SK-N-SH (cell line): Measurements from ENCODE around the gene SCYL1. TPM values are rescaled to one million over a fixed set of nuclear protein-coding genes. Genes with fewer than 3 reads are reported as not detected.

Source experiments
- CTCF ChIA-PET: fragments of 300-600, 350-600 bp; formaldehyde crosslinking; extraction: SDS; loops from one replicate; lab custom pipeline; 2021; lab: Yijun Ruan, JAX
- POLR2A ChIA-PET: fragments of 350-600 bp; sonication (Branson Sonifier 250); formaldehyde crosslinking; extraction: SDS; loops from one replicate; lab custom pipeline; 2020; ENCODE audit warnings: antibody characterized with exemption, inconsistent platforms; lab: Yijun Ruan, JAX
- DNase-seq: peaks from one replicate; pipeline ENCODE4 v3.0.0; 2012
- H2AFZ ChIP-seq: fragments of 200-600 bp; sonication (generic); 2 replicates; pipeline ENCODE4 v1.8.1; 2016; ENCODE audit warnings: antibody characterized with exemption, mild to moderate bottlenecking, low read depth
- H3F3A ChIP-seq: fragments of 200-600 bp; sonication (generic); replicated peaks from 2 replicates; pipeline ENCODE3; 2016; ENCODE audit warnings: antibody characterized with exemption, mild to moderate bottlenecking; ENCODE audit not compliant: insufficient read depth
- H3K27ac ChIP-seq, 2 experiments: fragments of 200-500 bp in 1 of 2; fragments of 200-600 bp in 1 of 2; sonication (Bioruptor generic) in 1 of 2; sonication (generic), shearing (Covaris generic) in 1 of 2; 2 replicates each; pipeline versions ENCODE4 v1.5.1 to v1.6.1; 2014 to 2016; ENCODE audit warnings: low read depth in 2 of 2, inconsistent platforms in 1 of 2, low read length in 1 of 2, mild to moderate bottlenecking in 1 of 2, mixed read lengths in 1 of 2
- H3K27me3 ChIP-seq: fragments of 200-600 bp; sonication (generic), shearing (Covaris generic); 2 replicates; pipeline ENCODE4 v1.6.1; 2016; ENCODE audit warnings: mixed run types; ENCODE audit not compliant: insufficient read depth
- H3K36me3 ChIP-seq, 2 experiments: fragments of 200-500 bp in 1 of 2; fragments of 200-600 bp in 1 of 2; sonication (Bioruptor generic) in 1 of 2; sonication (generic) in 1 of 2; replicated peaks in 1 of 2; 2 replicates each; pipeline versions ENCODE3 to v1.5.1; 2014 to 2016; ENCODE audit warnings: low read length in 1 of 2, mild to moderate bottlenecking in 1 of 2; ENCODE audit not compliant: insufficient read depth in 2 of 2, control insufficient read depth in 1 of 2
- H3K4me1 ChIP-seq, 2 experiments: fragments of 200-500 bp in 1 of 2; fragments of 200-600 bp in 1 of 2; sonication (Bioruptor generic) in 1 of 2; sonication (generic), shearing (Covaris generic) in 1 of 2; 2 replicates each; pipeline versions ENCODE4 v1.5.1 to v1.6.1; 2014 to 2016; ENCODE audit warnings: low read depth in 1 of 2, low read length in 1 of 2, mixed run types in 1 of 2; ENCODE audit not compliant: insufficient read depth in 2 of 2, control insufficient read depth in 1 of 2
- H3K4me2 ChIP-seq: fragments of 200-600 bp; sonication (generic), shearing (Covaris generic); 2 replicates; pipeline ENCODE4 v1.6.1; 2017; ENCODE audit warnings: mixed run types
- H3K4me3 ChIP-seq, 2 experiments: fragments of 200-500 bp in 1 of 2; fragments of 200-600 bp in 1 of 2; sonication (Bioruptor generic) in 1 of 2; sonication (generic), shearing (Covaris generic) in 1 of 2; 2 replicates each; pipeline versions ENCODE4 v1.5.1 to v1.8.1; 2014 to 2016; ENCODE audit warnings: low read depth in 2 of 2, inconsistent platforms in 1 of 2, low read length in 1 of 2, mild to moderate bottlenecking in 1 of 2, mixed read lengths in 1 of 2, moderate library complexity in 1 of 2
- H3K79me2 ChIP-seq: fragments of 200-600 bp; sonication (generic); 2 replicates; pipeline ENCODE4 v1.8.1; 2017; ENCODE audit warnings: mild to moderate bottlenecking; ENCODE audit not compliant: insufficient read depth
- H3K9ac ChIP-seq: fragments of 200-600 bp; sonication (generic); 2 replicates; pipeline ENCODE4 v1.6.1; 2017; ENCODE audit warnings: mixed run types
- H3K9me2 ChIP-seq: fragments of 200-600 bp; sonication (generic); 2 replicates; pipeline ENCODE4 v1.6.1; 2017; ENCODE audit warnings: mixed run types
- H3K9me3 ChIP-seq: fragments of 200-600 bp; sonication (generic); 2 replicates; pipeline ENCODE4 v1.6.1; 2017; ENCODE audit warnings: mixed run types, mild to moderate bottlenecking, moderate library complexity
- H4K20me1 ChIP-seq: fragments of 200-600 bp; sonication (generic); 2 replicates; pipeline ENCODE4 v1.6.1; 2017; ENCODE audit warnings: mild to moderate bottlenecking, mixed run types; ENCODE audit not compliant: insufficient read depth
- CHD2 ChIP-seq: fragments of 150-350 bp; IDR thresholded peaks from 2 replicates; pipeline ENCODE4 v1.6.1; 2018; ENCODE audit warnings: low read length; ENCODE audit not compliant: partially characterized antibody
- EP300 ChIP-seq, 2 experiments: IDR thresholded peaks; 2 replicates each; pipeline versions ENCODE4 v1.4.0 to v1.6.1; 2012; ENCODE audit warnings: borderline replicate concordance in 1 of 2, low read depth in 1 of 2, low read length in 1 of 2
- JUND ChIP-seq: IDR thresholded peaks from 2 replicates; pipeline ENCODE4 v1.4.0; 2012
- RAD21 ChIP-seq: IDR thresholded peaks from 2 replicates; pipeline ENCODE4 v1.6.1; 2012; ENCODE audit warnings: mild to moderate bottlenecking, low read length
- RXRA ChIP-seq: IDR thresholded peaks from 2 replicates; pipeline ENCODE4 v1.4.0; 2012; ENCODE audit warnings: low read depth, mild to moderate bottlenecking, borderline replicate concordance
- TAF1 ChIP-seq: IDR thresholded peaks from 2 replicates; pipeline ENCODE4 v1.6.1; 2012; ENCODE audit warnings: low read depth, mild to moderate bottlenecking, low read length, moderate library complexity, borderline replicate concordance
- TCF12 ChIP-seq: IDR thresholded peaks from 2 replicates; pipeline ENCODE4 v1.4.0; 2012
- WGBS: methylation state at CpG from one replicate; pipeline ENCODE4 v1.1.6; 2017; ENCODE audit warnings: low lambda C conversion rate; 5-methylcytosine and 5-hydroxymethylcytosine counted together
- polyA plus RNA-seq, 3 experiments: library from polyadenylated mRNA; depleted of rRNA; stranded (reverse); fragments of >200 nt; gene quantifications; 2 replicates each; pipeline ENCODE4 v1.2.3, GENCODE V29; 2012
- TF ChIP-seq, protein P1 (sequence below): fragments of 200-600 bp; sonication (generic); IDR thresholded peaks from 2 replicates; pipeline ENCODE4 v1.6.1; 2017; ENCODE audit warnings: antibody characterized with exemption, mild to moderate bottlenecking, moderate library complexity
- TF ChIP-seq, protein P2 (sequence below): IDR thresholded peaks from 2 replicates; pipeline ENCODE4 v1.4.0; 2012; ENCODE audit warnings: low read depth, borderline replicate concordance
- TF ChIP-seq, protein P3 (sequence below): IDR thresholded peaks from 2 replicates; pipeline ENCODE4 v1.6.1; 2012; ENCODE audit warnings: mild to moderate bottlenecking, low read depth, low read length, moderate library complexity
- TF ChIP-seq, protein P4 (sequence below): fragments of 150-350 bp; IDR thresholded peaks from 2 replicates; pipeline ENCODE4 v1.6.1; 2017; ENCODE audit warnings: antibody characterized with exemption, low read length, low read depth, borderline replicate concordance

SCYL1 gene
- polyA plus RNA-seq, 1 of the 3 experiments (the other 2 are of a cell fraction): 79.9 TPM

DNA sequence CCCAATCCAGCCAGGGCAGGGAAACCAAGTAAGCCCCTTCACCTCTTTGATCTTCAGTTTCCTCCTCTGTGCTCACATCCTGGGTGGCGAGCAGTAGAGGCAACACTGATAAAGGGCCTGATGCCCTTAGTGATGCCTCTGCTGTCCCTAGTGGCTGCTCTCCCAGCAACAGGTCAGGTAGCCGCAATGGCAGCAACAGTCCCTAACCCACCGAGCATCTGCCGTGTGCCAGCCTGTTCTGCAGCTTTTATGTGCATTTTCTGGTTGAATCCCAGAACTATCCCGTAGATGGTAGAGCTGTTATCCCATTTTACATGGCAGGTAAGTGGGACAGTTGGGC is 5.2 kb downstream of the SCYL1 start:
- Histone ChIP-seq H3K4me1 (peaks cover 5 to 11% of the 10 kb centered on the region in 2 experiments; a peak in 3 of 4 replicates), H3K27ac (no peak overlapping the region), H2AFZ (no peak overlapping the region), H3K79me2 (peaks cover 28% of the 10 kb centered on the region), H3K9me3 (no peaks in the 10 kb centered on the region), H3K9me2 (no peaks in the 10 kb centered on the region), H3F3A (peaks cover 24% of the 10 kb centered on the region), H3K4me3 (no peak overlapping the region), H4K20me1 (peaks cover 13% of the 10 kb centered on the region; the same call in 1 of the 2 replicates), H3K27me3 (no peaks in the 10 kb centered on the region), H3K36me3 (peaks cover 20 to 45% of the 10 kb centered on the region in 2 experiments), H3K4me2 (no peak overlapping the region), H3K9ac (no peak overlapping the region)
- DNase-seq: peak; percentile 34
- TF ChIP-seq, protein P1, sequence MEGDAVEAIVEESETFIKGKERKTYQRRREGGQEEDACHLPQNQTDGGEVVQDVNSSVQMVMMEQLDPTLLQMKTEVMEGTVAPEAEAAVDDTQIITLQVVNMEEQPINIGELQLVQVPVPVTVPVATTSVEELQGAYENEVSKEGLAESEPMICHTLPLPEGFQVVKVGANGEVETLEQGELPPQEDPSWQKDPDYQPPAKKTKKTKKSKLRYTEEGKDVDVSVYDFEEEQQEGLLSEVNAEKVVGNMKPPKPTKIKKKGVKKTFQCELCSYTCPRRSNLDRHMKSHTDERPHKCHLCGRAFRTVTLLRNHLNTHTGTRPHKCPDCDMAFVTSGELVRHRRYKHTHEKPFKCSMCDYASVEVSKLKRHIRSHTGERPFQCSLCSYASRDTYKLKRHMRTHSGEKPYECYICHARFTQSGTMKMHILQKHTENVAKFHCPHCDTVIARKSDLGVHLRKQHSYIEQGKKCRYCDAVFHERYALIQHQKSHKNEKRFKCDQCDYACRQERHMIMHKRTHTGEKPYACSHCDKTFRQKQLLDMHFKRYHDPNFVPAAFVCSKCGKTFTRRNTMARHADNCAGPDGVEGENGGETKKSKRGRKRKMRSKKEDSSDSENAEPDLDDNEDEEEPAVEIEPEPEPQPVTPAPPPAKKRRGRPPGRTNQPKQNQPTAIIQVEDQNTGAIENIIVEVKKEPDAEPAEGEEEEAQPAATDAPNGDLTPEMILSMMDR: peak; percentile 43
- TF ChIP-seq TAF1: no peak
- POLR2A ChIA-PET: interaction anchor here (1.3 kb wide), 1 partner anchor 10 kb away, joined by 3 read pairs; no protein-coding TSS in a partner anchor
- CTCF ChIA-PET: interaction anchor here (0.6 to 6.7 kb wide), 7 partner anchors 10 to 284 kb away, joined by 3 to 69 read pairs (median 6); no protein-coding TSS in a partner anchor
- WGBS: 100% methylated on average over 1 of the region's 5 CpGs

DNA sequence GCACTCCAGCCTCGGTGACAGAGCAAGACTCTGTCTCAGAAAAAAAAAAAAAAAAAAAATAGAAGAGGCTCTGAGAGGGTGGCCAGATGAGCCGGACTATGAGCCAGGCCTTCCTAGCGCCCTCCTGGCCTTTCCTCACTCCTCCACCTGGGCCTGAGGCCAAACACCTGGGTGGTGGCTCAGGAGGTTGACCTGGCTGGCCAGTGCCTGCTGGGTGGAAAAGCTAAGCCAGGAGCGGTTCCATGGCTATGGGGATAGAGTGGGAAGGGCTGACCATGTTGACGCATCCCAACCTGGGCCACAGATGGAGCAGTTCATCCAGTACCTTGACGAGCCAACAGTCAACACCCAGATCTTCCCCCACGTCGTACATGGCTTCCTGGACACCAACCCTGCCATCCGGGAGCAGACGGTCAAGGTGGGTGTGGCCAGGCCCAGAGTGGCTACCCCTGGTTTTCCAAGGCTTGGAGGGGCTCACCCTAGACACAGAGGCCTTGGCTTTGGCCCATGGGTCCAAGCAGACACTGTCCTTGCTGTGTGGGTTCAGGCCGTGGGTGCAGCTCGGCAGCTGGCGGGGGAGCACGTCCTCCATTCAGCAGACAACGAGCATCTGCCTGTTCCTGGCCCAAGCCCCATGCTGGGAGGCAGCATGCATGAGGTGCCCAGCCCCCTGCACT is 7.6 kb downstream of the SCYL1 start:
- POLR2A ChIA-PET: interaction anchor here (0.7 kb wide), 1 partner anchor 110 kb away, joined by 3 read pairs; the partner anchor contains the start of gene NEAT1
- Histone ChIP-seq H3K9me3 (no peaks in the 10 kb centered on the region), H3K4me2 (no peak overlapping the region), H3K4me3 (no peak overlapping the region)
- TF ChIP-seq RXRA (no peak), CHD2 (no peak), RAD21 (no peak), JUND (no peak), EP300 (IDR thresholded peaks at IDR 0.05; ENCODE audit: borderline replicate concordance in 1 of 2, low read depth in 1 of 2, low read length in 1 of 2) (no peak), TCF12 (no peak)
- TF ChIP-seq, protein P2, sequence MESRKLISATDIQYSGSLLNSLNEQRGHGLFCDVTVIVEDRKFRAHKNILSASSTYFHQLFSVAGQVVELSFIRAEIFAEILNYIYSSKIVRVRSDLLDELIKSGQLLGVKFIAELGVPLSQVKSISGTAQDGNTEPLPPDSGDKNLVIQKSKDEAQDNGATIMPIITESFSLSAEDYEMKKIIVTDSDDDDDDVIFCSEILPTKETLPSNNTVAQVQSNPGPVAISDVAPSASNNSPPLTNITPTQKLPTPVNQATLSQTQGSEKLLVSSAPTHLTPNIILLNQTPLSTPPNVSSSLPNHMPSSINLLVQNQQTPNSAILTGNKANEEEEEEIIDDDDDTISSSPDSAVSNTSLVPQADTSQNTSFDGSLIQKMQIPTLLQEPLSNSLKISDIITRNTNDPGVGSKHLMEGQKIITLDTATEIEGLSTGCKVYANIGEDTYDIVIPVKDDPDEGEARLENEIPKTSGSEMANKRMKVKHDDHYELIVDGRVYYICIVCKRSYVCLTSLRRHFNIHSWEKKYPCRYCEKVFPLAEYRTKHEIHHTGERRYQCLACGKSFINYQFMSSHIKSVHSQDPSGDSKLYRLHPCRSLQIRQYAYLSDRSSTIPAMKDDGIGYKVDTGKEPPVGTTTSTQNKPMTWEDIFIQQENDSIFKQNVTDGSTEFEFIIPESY: no peak
- TF ChIP-seq, protein P1: no peak
- TF ChIP-seq, protein P3, sequence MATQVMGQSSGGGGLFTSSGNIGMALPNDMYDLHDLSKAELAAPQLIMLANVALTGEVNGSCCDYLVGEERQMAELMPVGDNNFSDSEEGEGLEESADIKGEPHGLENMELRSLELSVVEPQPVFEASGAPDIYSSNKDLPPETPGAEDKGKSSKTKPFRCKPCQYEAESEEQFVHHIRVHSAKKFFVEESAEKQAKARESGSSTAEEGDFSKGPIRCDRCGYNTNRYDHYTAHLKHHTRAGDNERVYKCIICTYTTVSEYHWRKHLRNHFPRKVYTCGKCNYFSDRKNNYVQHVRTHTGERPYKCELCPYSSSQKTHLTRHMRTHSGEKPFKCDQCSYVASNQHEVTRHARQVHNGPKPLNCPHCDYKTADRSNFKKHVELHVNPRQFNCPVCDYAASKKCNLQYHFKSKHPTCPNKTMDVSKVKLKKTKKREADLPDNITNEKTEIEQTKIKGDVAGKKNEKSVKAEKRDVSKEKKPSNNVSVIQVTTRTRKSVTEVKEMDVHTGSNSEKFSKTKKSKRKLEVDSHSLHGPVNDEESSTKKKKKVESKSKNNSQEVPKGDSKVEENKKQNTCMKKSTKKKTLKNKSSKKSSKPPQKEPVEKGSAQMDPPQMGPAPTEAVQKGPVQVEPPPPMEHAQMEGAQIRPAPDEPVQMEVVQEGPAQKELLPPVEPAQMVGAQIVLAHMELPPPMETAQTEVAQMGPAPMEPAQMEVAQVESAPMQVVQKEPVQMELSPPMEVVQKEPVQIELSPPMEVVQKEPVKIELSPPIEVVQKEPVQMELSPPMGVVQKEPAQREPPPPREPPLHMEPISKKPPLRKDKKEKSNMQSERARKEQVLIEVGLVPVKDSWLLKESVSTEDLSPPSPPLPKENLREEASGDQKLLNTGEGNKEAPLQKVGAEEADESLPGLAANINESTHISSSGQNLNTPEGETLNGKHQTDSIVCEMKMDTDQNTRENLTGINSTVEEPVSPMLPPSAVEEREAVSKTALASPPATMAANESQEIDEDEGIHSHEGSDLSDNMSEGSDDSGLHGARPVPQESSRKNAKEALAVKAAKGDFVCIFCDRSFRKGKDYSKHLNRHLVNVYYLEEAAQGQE: no peak
- TF ChIP-seq, protein P4, sequence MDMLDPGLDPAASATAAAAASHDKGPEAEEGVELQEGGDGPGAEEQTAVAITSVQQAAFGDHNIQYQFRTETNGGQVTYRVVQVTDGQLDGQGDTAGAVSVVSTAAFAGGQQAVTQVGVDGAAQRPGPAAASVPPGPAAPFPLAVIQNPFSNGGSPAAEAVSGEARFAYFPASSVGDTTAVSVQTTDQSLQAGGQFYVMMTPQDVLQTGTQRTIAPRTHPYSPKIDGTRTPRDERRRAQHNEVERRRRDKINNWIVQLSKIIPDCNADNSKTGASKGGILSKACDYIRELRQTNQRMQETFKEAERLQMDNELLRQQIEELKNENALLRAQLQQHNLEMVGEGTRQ: no peak
- TF ChIP-seq, all 33 proteins: peak for 0
- over 99% methylated on average over 11 of the region's 15 CpGs for WGBS
- no peak overlapping the region for H2AFZ ChIP-seq
- peaks cover 30% of the 10 kb centered on the region for H3F3A ChIP-seq
- no peak overlapping the region for H3K9ac ChIP-seq
- no peak overlapping the region for H3K27ac ChIP-seq
- H3K36me3 ChIP-seq: peaks cover 12 to 50% of the 10 kb centered on the region in 2 experiments
- H3K79me2 ChIP-seq: peaks cover 4% of the 10 kb centered on the region
- no peaks in the 10 kb centered on the region for H3K4me1 ChIP-seq
- DNase-seq: no peak
- CTCF ChIA-PET: interaction anchor here (1.2 to 1.7 kb wide), 3 partner anchors 9 to 61 kb away, joined by 3 to 5 read pairs (median 3); no protein-coding TSS in a partner anchor
- H3K27me3 ChIP-seq: no peaks in the 10 kb centered on the region
- peaks cover 5% of the 10 kb centered on the region; the same call in 1 of the 2 replicates for H4K20me1 ChIP-seq
- no peaks in the 10 kb centered on the region for H3K9me2 ChIP-seq
